ENCODE measurements around the gene IL1B. TPM values are rescaled to one million over a fixed set of nuclear protein-coding genes. Genes with fewer than 3 reads are reported as not detected.
A peak's percentile ranks its signal among the peaks of the same experiment; 100 is the strongest.

The IL1B gene
- total and polyA plus RNA-seq, 5 experiments from 2014 or later: not detected

DNA sequence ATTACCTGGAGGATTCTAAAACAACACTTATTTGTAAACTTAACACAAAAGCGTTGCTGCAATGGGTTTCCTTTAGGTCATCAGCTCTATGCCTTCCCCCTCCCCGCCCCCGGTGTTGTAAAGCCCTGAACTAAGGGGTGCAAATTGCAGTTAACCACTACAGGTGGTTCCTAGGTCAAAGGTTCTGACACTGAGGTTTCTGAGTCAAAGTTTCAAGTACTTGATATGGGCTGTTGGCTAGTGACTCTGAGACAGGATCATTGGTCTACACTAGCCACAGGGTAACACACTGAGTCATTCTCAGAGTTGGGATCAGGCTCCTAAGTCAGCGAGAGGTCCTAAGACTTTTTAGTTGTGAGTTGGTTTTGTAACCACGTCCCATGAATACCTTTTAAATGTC is 15.4 kb downstream of the IL1B start:
- Mint-ChIP-seq H3K4me3 (no peak overlapping the region), H3K9me3 (no peaks in the 10 kb centered on the region), H3K27me3 (peaks cover 0 to 3% (median 0%) of the 10 kb centered on the region in 5 donors), H3K36me3 (no peaks in the 10 kb centered on the region), H3K27ac (peak overlapping the region in 1 of 10 donors; percentile 53), H3K4me1 (peaks cover 6 to 21% (median 11%) of the 10 kb centered on the region in 4 donors)
- ATAC-seq (no peak), DNase-seq (no peak)
- POLR2A ChIA-PET: no interaction called here

- Mint-ChIP-seq H3K27me3 (peaks cover 0 to 1% (median 0%) of the 10 kb centered on the region in 5 donors), H3K36me3 (no peaks in the 10 kb centered on the region), H3K9me3 (no peaks in the 10 kb centered on the region), H3K4me1 (peaks cover 6 to 21% (median 11%) of the 10 kb centered on the region in 4 donors), H3K27ac (no peak overlapping the region), H3K4me3 (no peak overlapping the region)
- POLR2A ChIA-PET: no interaction called here
- ATAC-seq: no peak
- no peak for DNase-seq
Measured at GRCh38 chr2:112820343-112820742, 16.2 kb downstream of the IL1B start.

GRCh38 chr2:112819081-112819480 is 17.5 kb downstream of the IL1B start:
- Mint-ChIP-seq H3K27ac (no peak overlapping the region), H3K4me1 (peaks cover 6 to 16% (median 11%) of the 10 kb centered on the region in 4 donors), H3K9me3 (no peaks in the 10 kb centered on the region), H3K27me3 (peaks cover 0 to 1% (median 0%) of the 10 kb centered on the region in 5 donors), H3K36me3 (no peaks in the 10 kb centered on the region), H3K4me3 (no peak overlapping the region)
- ATAC-seq (no peak), DNase-seq (no peak)
- POLR2A ChIA-PET: no interaction called here

DNA sequence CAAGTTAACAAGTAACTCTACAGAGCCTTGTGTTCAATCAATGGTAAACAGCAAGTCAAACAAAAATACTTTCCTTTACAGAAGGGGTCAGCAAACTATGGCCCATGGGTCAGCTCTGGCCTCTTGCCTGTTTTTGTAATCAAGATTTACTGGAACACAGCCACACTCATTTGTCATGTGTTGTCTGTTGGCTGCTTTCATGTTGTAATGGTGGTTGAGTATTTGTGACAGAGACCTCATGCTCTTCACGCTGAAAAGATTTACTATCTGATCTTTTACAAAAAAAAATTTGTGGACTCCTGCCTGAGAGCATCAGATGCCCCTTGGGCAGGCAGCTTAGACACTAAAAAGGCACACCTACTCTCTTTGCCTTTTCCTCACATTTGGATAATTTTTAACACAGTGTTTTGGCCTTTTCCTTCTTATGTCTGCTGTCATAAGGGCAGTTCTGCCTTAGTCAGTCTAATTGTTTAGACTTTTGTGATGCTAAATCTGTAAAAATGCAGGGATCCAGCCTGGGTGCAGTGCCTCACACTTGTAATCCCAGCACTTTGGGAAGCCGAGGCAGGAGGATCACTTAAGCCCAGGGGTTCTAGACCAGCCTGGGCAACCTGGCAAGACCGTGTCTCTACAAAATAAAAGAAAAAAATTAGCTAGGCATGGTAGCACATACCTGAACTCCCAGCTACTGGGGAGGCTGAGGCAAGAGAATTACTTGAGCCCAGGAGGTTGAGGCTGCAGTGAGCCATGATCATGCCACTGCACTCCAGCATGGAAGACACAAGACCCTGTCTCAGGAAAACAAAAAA is 18.3 kb downstream of the IL1B start:
- H3K4me3 Mint-ChIP-seq: no peak overlapping the region
- ATAC-seq (no peak), DNase-seq (no peak)
- no peaks in the 10 kb centered on the region for H3K36me3 Mint-ChIP-seq
- H3K27ac Mint-ChIP-seq: no peak overlapping the region
- POLR2A ChIA-PET: no interaction called here
- H3K9me3 Mint-ChIP-seq: no peaks in the 10 kb centered on the region
- H3K27me3 Mint-ChIP-seq: peaks cover 0 to 1% (median 0%) of the 10 kb centered on the region in 5 donors
- H3K4me1 Mint-ChIP-seq: peaks cover 6 to 17% (median 11%) of the 10 kb centered on the region in 4 donors

DNA sequence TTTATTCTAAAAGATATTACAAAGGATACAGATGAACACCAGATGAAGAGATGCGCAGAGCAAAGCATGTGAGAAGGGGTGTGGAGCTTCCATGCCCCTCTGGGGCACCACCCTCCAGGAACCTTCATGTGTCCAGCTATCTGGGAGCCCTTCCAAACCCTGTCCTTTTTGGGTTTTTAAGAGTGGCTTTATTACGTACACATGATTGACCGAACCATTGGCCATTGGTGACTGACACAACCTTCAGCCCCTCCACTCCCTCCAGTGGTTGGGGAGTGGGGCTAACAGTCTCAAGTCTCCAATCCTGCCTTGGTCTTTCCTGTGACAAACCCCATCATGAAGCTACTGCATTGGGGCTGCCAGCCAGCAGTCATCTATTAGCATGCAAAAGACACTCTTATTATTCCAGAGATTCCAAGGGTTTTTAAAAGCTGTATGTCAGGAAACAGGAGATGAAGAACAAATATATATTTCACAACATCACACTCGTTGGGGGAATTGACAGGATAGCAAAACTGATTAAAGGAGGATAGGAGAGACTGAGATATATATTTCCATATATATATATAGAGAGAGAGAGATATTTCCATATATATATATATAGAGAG is 19.4 kb downstream of the IL1B start:
- Mint-ChIP-seq H3K9me3 (no peaks in the 10 kb centered on the region), H3K36me3 (no peaks in the 10 kb centered on the region), H3K27me3 (no peaks in the 10 kb centered on the region), H3K4me3 (no peak overlapping the region), H3K27ac (no peak overlapping the region), H3K4me1 (peaks cover 4 to 17% (median 9%) of the 10 kb centered on the region in 4 donors)
- POLR2A ChIA-PET: no interaction called here
- ATAC-seq (no peak), DNase-seq (no peak)

GRCh38 chr2:112814278-112814677 is 22.3 kb downstream of the IL1B start:
- POLR2A ChIA-PET: no interaction called here
- H3K27ac Mint-ChIP-seq: no peak overlapping the region
- no peak for DNase-seq
- peaks cover 0 to 5% (median 0%) of the 10 kb centered on the region in 3 donors for H3K36me3 Mint-ChIP-seq
- no peak for ATAC-seq
- no peak overlapping the region for H3K4me3 Mint-ChIP-seq
- peaks cover 2 to 14% (median 10%) of the 10 kb centered on the region in 4 donors for H3K4me1 Mint-ChIP-seq
- peaks cover 0 to 2% (median 0%) of the 10 kb centered on the region in 9 donors for H3K9me3 Mint-ChIP-seq
- H3K27me3 Mint-ChIP-seq: no peaks in the 10 kb centered on the region

GRCh38 chr2:112813280-112813966 is 23.2 kb downstream of the IL1B start:
- DNase-seq (no peak), ATAC-seq (no peak)
- POLR2A ChIA-PET: no interaction called here
- Mint-ChIP-seq H3K9me3 (peaks cover 0 to 8% (median 0%) of the 10 kb centered on the region in 9 donors), H3K27ac (no peak overlapping the region), H3K36me3 (peaks cover 0 to 7% (median 6%) of the 10 kb centered on the region in 3 donors), H3K4me3 (no peak overlapping the region), H3K4me1 (peaks cover 2 to 14% (median 10%) of the 10 kb centered on the region in 4 donors), H3K27me3 (no peaks in the 10 kb centered on the region)

- Mint-ChIP-seq H3K36me3 (peaks cover 0 to 9% (median 7%) of the 10 kb centered on the region in 3 donors), H3K4me1 (peaks cover 2 to 14% (median 10%) of the 10 kb centered on the region in 4 donors), H3K27me3 (no peaks in the 10 kb centered on the region), H3K4me3 (no peak overlapping the region), H3K9me3 (peaks cover 1 to 12% (median 3%) of the 10 kb centered on the region in 9 donors), H3K27ac (peak overlapping the region in 1 of 10 donors; percentile 39)
- ATAC-seq (no peak), DNase-seq (no peak)
- POLR2A ChIA-PET: no interaction called here
Measured at GRCh38 chr2:112812318-112813267, 24.0 kb downstream of the IL1B start.

GRCh38 chr2:112811841-112812306 is 24.7 kb downstream of the IL1B start:
- H3K27ac Mint-ChIP-seq: peak overlapping the region in 1 of 10 donors; percentile 66
- H3K27me3 Mint-ChIP-seq: no peaks in the 10 kb centered on the region
- ATAC-seq (no peak), DNase-seq (no peak)
- H3K36me3 Mint-ChIP-seq: peaks cover 0 to 14% (median 10%) of the 10 kb centered on the region in 3 donors
- H3K9me3 Mint-ChIP-seq: peaks cover 3 to 18% (median 8%) of the 10 kb centered on the region in 9 donors
- H3K4me3 Mint-ChIP-seq: no peak overlapping the region
- peaks cover 2 to 14% (median 10%) of the 10 kb centered on the region in 4 donors for H3K4me1 Mint-ChIP-seq
- POLR2A ChIA-PET: no interaction called here

DNA sequence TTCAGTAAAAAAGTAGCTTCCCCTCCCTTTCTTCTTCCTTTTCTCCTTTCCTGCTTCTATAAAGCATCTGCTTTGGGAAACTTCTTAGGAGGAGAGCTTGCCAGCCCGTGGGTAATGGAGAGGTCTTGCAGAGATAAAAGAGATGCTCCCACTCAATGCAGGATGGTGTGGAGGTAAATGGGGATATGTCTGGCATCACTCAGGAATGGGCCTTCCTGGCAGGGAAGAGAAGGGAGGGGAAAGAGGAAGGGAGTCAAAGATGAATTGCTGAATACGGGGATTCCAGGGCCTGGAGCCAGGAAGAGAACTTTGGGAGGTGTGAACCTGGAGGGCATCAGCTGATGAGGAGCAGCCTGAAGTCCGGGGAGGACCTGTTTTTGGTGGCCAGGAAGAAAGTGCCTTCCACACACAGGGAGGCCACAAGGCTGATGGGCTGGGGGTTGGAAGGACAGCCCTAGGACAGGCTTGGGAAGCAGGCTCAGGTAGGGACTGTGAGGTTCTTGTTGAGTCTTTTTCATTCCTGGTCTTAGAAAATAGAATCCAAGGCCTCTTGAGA is 25.2 kb downstream of the IL1B start:
- Mint-ChIP-seq H3K27ac (peak overlapping the region in 2 of 10 donors; percentile 2 to 34), H3K36me3 (peaks cover 0 to 14% (median 10%) of the 10 kb centered on the region in 3 donors), H3K4me1 (peaks cover 2 to 14% (median 10%) of the 10 kb centered on the region in 4 donors), H3K27me3 (no peaks in the 10 kb centered on the region), H3K4me3 (peak overlapping the region in 1 of 10 donors; percentile 39), H3K9me3 (peaks cover 3 to 18% (median 8%) of the 10 kb centered on the region in 9 donors)
- DNase-seq (no peak), ATAC-seq (no peak)
- POLR2A ChIA-PET: no interaction called here

DNA sequence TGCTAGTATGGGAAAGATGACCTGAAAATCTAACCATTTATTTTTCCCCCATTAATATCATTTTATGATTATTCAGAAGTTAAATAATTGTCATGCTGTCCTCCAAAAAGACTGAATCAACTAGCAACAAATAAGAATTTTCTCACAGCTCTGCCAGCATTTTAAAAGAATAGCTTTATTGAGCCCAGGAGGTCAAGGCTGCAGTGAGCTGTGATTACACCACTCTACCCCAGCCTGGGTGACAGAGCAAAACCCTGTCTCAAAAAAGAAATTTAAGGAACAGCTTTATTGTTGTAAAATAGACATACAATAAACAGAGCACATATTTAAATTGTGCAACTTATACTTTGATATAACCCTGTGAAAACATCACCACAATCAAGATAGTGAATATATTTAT is 27.5 kb downstream of the IL1B start:
- peaks cover 0 to 14% (median 10%) of the 10 kb centered on the region in 3 donors for H3K36me3 Mint-ChIP-seq
- H3K4me1 Mint-ChIP-seq: peaks cover 2 to 14% (median 10%) of the 10 kb centered on the region in 4 donors
- no peak overlapping the region for H3K27ac Mint-ChIP-seq
- no peak for ATAC-seq
- DNase-seq: no peak
- no peak overlapping the region for H3K4me3 Mint-ChIP-seq
- H3K9me3 Mint-ChIP-seq: peaks cover 3 to 18% (median 8%) of the 10 kb centered on the region in 9 donors
- POLR2A ChIA-PET: no interaction called here
- no peaks in the 10 kb centered on the region for H3K27me3 Mint-ChIP-seq

Measured in naive thymus-derived CD8-positive, alpha-beta T cell (primary cell).